Eye (tissue), 1 donor: ENCODE results near the gene UVRAG.
"Not testable (repeated sequence)": the region's sequence is repeated elsewhere in the genome, so short reads cannot be mapped to it uniquely, and the experiment has no call there.

Experiments
- DNase-seq: peaks from one replicate; pipeline ENCODE4 v3.0.0-alpha.2; 2015

Gene UVRAG

DNA sequence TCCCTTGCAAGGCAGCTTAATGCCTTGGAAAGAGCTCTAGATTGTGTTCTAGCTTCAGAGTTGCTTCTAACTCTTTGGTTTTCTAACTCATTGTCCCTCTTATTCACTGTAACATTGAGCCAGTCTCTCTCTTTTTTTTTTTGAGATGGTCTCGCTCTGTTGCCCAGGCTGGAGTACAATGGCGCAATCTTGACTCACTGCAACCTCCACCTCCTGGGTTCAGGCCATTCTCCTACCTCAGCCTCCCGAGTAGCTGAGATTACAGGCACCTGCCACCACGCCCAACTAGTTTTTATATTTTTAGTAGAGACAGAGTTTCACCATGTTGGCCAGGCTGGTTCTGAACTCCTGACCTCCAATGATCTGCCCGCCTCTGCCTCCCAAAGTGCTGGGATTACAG is 266.1 kb downstream of the UVRAG start:
- DNase-seq, result not testable (repeated sequence)

DNA sequence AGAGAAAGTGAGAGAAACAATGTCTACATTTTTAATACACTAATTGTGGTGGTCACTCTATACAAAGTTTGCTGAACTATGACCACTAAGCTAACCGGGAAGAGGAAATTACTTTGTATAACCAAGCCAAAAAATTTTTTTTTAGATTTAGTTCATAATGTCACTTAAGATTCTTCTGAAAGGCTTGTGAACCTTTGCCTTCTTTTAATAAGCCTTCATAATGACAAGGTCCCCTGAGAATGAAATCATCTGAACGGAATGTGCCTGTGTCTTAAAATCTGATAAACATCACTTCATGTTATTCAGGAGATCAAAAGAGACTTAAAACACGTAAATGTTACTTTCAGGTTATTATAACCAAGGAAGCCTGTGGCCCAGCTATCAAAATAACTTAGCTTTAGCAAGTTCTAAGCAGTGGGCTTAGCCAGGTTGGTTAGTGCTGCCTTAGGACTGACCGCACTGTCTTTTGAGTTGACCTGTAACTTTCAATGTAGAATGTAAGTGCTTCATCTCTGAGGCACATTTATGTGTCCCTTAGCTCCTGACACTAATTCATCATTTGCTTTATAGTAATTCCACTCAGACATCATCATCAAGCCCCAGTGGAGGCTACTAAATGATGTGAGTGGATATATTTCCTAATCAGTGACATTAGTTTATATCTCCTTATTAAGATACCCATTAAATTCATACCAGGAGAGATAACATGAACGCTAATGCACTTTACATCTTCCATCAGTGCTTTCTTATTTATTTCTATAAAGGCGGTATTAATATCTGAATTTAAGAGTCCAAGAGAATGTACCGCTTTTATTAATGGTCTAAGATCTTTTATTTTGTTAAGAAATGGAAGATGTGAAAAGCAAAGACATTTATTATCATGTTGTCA is 268.8 kb downstream of the UVRAG start:
- peak; percentile 19 for DNase-seq

DNA sequence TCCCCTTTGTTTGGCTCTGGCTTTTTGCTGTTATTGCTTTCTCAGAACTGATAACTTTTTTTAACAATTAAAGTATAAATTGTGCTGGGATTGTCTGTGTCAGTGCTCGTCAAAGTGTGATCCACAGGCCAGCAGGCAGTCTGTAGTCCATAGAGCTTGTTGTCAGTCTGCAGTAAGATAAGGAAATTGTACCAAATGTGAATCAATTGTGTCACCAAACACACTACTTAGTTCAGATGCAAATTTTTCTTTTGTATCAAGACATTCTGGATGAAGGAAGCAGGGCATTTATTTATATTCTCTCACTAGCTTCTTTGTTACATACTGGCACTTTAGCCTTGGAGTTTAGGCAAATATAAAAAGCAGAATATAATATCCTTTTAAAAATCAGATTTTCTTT is 270.3 kb downstream of the UVRAG start:
- DNase-seq, result no peak

DNA sequence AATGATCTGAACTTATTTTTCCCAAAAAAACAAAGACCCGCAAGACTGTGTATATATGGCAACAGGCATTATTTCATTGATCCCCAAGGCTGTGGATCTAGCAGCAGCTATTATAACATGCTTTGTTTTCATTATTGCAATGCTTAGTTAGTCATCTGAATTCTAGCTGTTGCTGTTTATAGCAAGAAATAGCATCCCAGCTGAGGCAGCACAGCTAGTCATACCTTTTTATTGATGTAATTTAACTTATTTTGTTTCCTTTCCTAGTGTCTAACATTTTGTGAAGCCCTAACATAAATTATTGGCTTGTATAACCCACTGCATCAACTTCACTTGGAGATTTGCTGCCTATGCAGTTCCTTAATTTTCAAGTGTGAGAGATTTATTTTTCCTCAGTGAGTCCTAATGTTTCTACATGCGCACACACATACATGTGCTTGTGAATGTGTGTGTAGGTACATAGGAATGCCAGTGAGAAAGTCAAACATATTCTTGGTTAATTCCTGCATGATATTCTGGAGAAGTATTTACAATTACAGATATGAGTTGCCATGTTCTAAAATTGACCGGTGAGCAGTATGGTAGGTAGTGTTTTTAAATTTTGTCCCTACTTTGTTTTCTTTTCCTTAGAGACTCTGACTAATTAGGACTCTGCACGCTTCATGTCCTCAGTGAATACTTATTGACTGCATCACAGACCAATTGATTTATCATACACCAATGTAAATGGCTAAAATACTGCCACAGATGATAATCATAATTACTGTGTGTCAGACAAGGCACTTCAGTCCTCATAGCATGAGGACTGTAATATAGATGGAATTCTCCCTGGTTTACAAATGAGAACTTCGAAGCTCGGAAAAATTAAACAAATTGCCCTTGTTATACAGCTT is 272.0 kb downstream of the UVRAG start:
- no peak for DNase-seq

DNA sequence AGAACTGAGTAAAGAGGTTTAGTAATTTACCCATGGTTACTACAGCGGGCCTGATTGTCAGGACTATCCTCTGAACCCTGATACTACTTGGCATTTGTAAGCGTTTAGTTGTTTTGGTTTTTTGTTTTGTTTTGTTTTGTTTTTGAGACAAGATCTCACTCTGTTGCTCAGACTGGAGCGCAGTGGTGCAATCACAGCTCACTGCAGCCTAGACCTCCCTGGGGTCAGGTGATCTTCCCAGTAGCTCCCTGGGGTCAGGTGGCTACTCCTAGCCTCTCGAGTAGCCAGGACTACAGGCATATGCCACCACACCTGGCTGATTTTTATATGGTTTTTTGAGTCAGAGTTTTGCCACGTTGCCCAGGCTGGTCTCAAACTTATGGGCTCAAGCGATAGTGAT is 272.7 kb downstream of the UVRAG start:
- no peak for DNase-seq

DNA sequence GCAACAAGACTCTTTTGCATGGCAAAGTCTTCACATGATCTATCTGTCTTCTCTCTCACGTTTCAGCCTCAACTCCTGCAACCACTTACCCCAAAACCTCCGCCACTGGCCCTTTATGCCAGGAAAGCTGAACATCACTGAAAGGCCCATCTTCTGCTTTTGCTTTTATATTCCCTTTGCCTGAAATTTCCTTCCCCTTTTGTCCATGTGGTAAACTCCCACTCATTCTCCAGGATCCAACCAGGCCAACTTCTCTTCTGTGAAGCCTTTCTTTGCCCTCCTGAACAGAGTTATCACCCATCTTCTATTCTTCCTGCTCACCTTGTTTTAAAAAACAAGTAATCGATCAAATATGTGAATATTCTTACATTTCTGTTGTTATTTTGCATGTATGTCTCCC is 273.5 kb downstream of the UVRAG start:
- DNase-seq, result no peak

DNA sequence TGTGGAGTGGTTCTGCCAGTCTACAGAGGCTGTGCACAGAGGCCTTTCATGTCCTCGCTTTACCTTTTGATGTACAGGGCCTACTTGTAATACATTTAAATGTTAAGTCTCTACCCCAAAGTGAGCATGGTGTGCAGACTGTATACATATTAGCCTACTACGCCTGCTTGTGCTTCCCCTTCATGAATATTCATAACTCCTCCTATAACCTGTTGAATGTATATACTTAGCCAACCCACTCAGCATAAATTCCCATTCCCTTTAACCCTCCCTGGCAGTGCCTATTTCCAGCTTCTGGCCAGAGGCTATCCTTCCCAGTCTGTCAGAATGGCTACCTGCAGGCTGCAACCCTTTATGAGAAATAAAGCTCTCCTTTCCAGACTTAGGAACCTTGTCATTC is 275.2 kb downstream of the UVRAG start:
- DNase-seq, result no peak

DNA sequence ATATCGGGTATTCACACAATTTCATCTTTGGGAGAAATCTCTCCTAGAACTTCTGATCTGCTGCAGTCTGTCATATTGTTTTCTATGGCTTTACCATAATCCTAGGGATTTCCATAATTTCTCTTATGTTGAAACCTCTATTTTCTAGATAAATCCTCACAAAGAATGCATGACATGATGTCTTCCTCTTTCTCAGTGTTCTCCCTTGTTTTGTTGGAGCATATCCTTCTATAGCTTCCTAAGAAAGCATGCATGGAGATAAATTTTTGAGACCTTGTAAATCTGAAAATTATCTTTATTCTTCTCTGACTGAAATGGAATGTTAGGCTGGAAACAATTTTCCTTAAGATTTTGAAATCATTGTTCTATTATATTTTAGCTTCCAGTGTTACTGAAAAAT is 275.8 kb downstream of the UVRAG start:
- DNase-seq, result no peak

DNA sequence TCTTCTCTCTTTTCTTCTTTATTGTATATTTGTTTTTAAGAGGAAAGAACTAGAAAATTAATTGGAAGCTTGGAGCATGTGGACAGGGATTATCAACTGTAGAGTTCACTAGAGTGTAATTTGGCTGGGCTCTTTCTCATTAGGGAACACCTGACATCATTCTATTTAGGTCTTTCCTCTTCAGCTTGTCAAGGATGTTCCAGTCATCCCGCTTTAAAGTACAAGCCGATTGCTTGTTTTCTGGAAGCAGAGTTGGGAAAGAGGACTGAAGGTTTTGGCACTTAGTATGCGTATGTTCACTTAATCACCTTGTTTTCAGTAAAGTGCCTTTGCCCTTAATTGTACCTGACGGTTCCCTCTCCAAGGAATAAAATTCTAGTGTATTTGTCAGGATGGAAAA is 279.7 kb downstream of the UVRAG start:
- no peak for DNase-seq

DNA sequence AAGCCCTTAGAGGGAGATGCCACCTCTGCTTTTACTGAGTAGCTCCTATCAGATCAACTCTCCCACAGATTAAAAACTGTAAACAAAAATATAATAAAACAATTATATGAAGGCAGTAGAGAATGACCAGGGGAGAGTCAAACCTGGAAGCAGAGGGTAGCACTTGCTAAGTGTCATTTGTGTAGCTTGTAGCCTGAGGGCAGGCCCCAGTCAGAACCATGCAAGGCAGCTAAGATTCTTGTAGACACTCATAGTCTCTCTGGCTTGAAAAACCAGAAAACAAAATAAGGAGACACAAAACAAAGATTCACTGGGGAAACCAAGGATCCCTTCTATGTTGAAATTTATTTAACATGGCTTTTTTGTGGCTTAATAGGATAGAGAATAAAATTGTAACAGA is 280.9 kb downstream of the UVRAG start:
- DNase-seq, result no peak

DNA sequence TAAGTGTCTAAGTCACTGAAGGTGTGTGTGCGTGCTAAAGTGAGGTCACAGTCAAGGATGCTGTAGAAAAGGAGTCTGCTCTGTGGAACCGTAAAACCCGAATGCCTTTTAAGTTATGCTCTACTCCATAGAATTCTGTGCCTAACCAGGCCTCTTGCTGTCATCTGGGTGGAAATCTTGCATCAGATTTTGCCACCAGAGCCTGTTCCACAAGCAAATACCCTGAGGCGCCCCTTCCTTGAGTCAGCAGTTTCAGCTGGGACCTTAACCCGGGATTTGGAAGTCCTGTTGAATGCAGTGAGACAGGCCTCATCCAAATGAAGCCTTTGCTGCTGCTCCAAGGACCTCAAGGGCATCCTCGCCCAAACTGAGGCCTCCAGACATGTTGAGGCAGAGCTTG is 281.5 kb downstream of the UVRAG start:
- DNase-seq, result no peak

DNA sequence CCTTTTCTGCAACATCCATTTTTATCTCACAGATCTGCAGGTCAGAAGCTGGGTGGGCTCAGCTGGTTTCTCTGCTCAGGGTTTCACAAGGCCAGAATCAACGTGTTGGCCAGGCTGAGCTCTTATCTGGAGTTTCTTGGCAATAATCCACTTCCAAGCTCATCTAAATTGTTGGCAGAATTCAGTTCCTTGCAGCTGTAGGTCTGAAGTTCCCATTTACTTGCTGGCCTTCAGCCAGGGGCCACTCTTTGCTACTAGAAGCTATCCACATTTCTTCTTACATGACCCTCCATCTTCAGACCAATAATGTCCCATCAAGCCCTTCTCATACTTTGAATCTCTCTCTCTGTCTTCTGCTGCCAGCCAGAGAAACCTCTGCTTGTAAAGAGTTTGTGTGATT is 287.8 kb downstream of the UVRAG start:
- no peak for DNase-seq

DNA sequence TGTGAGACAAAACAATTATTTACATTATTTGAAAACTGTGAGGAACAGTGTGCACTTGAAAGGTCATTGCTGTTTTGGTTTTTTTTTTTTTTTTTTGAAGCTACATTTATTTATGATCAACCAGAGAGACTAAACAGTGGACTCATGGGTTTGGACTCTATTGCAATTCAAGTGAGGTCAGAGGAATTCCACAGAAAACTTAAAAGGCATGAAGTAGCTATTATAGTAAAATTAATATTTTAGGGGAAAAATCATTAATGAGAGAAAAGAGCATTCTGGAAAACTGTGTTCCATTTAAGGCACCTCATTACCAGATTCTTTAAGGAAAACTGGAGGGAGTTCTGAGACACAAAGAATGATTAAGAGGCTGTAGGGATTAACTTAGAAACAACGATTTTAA is 288.4 kb downstream of the UVRAG start:
- no peak for DNase-seq

DNA sequence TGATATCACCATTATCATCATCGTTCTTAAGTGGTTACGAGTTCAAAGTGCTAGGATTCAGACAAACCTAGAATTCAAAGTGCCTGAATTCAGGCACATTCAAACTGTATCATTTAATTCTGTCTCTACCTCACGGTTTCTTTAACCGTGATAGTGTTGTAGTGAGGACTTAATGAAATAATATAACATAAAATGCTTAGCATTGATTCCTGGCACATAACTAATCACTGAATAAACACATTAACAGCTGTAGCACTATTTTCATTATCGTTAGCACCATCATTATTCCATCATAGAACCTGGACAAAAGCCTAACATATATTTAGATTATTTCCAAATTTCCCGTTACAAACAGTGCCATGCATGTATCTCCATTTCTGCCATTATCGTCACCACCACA is 289.3 kb downstream of the UVRAG start:
- no peak for DNase-seq

DNA sequence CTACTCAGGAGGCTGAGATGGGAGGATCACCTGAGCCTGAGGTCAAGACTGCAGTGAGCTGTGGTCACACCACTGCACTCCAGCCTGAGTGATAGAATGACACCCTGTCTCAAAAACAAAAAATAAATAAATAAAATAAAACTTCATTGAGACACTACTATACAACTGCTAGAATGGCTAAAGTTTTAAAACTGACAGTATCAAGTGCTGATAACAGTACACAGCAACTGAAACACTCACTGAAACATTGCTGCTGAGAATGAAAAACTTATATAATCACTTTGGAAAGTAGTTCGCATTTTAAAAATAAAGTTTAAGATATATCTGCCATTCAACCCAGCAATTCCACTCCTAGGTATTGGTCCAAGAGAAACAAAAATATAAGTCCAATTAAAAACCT is 290.6 kb downstream of the UVRAG start:
- no peak for DNase-seq

DNA sequence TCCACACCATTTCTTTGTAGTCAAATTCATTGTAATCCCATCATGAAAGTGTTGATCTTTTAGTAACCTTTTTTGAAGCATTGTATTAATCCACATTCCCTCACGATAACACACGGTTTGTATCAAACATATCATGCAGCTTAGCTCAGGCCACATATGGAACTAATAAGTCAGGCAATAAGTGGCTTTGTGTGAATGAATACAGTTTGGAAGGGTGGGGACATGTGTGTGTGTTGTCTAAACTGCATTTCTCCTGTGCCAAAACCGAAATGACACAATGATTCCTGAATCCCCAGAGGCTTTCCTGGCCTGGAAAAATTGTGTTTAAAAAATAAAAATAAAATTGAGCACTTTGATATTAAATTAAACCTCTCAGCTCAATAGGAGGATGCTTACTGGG is 293.0 kb downstream of the UVRAG start:
- DNase-seq, result peak; percentile 28

DNA sequence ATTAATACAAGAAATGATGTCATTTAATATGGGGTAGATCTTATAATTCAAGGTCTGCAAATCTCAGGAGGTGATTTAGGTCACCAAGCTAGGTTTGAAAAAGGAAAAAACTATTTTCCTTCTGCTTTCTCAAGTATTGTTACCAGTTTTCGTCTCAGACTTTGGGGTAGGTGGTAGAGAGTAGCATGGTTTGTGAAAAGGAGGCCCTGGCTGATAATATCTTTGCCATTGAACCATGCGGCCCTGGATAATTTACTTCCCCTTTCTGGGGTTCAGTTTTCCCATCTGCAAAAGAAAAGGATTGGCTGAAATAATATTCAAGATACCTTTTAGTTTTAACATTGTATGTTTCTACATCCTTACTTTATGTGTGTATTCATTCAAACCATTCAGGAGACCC is 299.2 kb downstream of the UVRAG start:
- DNase-seq, result no peak

DNA sequence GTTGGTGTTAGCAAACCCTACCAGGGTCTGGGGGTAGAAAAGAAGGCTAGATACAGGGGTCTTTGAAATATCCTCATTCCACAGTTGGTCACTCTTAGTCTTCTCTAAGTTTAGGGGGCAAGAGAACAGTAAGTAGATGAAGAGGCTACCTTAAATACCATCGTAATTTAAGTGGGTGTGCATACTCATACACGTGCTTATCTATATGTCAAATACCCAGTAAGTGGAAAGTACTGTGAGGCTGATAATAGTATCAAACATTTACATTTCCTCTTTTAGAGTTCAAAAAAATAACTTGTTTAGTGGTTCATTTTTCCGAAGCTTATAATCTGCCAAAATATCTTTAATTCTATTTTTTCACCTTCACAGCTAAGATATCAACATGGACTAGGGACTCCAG is 300.5 kb downstream of the UVRAG start:
- no peak for DNase-seq

DNA sequence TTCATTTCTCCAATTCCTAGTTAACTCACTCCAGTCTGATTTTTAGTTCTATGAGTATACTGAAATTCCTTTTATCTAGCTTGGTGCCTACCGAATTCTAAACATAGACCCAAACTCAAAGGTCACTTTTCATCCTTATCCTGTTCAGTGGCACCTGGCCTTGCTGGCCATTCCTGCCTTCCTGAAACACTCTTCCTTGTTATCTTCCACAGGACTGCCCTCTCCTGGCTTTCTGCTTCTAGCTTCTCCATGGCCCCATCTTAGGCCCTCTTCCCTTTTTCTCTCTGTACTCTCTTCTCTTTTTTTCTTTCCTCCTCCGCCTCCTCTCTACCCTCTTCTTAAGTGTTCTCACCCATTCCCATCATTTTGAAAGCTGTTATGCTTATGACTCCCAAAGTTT is 304.0 kb downstream of the UVRAG start:
- no peak for DNase-seq

DNA sequence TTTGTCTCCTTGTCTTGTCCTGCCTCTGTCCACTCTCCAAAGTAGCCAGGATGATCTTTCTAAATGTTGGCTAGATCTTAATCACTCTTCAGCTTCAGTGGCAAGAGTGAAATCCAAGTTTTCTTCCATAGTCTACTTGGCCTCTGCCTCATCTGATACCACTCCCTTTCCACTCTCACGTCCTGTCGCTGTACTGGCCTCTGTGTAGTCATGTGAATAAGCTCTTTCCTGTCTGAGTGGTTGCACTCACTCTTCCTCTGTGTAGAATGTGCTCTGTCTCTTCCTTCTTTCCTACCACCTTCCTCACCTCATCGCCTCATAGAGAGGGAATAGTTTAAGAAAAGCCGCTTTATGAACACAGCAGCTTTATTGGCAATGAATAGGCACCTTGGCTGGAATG is 304.8 kb downstream of the UVRAG start:
- peak; percentile 36 for DNase-seq

DNA sequence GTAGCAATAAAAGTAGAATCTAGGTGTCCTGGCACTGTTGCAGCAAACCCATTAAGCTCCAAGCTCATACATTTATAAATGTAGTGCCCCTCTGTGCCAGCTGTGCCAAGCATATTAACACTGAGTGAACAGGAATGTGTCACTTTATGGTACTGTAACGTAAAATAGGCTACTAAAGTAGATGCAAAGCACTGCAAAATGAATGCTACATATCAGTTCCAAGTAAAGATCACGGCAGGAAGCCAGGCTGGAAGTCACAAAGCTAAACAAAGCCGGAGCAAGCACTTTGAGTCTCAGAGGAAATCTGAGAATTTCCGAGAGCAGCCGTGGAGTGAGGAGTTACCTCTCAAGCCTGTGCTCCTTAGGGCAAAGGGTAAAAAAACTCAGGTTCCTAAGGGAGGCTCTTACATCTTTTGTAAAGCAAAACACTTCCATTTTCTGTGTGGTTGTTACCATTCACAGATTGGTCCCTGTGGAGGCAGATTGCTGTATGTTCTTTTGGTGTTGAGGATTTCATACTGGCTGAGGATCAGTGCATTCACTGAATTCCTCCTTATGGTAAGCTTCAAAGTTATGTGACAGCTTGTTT is 305.6 kb downstream of the UVRAG start:
- DNase-seq, result peak; percentile 68

DNA sequence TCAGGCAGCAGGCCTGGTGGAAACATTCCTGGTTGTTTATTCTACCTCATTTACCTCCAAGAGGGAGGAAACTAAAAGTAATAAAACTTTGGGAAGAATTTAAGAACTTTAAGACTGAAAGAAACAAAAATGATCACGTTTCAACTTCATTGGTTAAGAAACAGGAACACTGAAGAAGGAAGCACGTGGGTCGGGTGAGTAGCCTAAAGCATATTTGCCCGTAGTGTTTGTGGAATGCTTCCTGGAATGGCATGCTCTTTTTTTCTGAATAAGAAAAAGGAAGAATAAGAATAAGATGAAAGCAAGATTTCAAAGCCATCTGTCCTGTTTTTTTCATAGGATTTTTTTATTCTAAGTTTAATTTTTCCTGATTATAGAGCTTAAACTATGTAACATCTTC is 308.2 kb downstream of the UVRAG start:
- DNase-seq, result no peak

DNA sequence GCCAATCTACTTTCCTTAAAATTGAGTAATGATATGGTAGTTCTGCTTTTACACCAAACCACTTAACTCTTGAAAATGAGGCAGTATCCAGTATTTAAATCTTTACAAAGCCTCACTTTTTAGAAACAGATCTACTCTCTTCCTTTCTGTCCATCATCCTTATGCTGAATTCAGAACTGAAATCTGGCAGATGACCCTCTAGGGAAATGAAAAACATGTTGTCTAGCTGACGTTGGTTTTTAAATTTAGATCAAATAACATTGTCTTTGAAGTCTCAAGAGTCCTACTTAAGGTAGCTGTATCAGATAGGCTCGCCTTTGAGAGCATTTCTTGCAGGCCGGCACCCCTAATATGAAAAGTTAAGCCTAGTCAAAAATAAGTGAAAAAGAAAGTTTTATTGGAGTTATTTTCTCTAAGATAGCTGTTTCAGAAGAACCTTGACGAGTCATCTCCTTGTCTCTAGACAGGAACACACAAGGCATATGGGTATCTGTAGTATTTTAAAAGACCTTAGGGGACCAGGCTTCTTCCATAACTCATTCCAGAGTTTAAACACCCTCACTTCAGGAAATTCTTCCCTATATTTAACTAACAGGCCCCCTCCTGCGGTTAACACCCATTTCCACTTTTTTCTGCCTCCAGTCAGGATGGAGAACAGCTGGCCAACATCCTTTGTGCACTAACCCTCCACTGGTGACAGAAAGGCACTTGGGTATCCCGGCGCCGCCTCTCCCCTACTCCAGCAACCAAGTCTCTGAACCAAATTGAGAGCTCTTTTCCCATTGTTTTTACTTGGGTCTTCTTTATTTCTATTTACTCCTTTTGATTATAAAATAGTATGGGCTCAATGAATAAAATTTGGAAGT is 310.1 kb downstream of the UVRAG start:
- DNase-seq, result no peak
